ENCODE results near the gene NTHL1.

The NTHL1 gene

GRCh38 chr16:2083876-2084780 lies 36.5 kb upstream of the NTHL1 start:
- DNase-seq (ENCODE audit: low read depth in 2 of 2), result no peak

GRCh38 chr16:2083409-2083808 lies 35.8 kb upstream of the NTHL1 start:
- no peak for DNase-seq (ENCODE audit: low read depth in 2 of 2)

GRCh38 chr16:2082983-2083364 lies 35.3 kb upstream of the NTHL1 start:
- DNase-seq (ENCODE audit: low read depth in 2 of 2), result no peak

- no peak for DNase-seq (ENCODE audit: low read depth in 2 of 2)
These were observed 34.7 kb upstream of the NTHL1 start for GRCh38 chr16:2082171-2082982.

- no peak for DNase-seq (ENCODE audit: low read depth in 2 of 2)
These were observed 33.8 kb upstream of the NTHL1 start for GRCh38 chr16:2081201-2082084.

GRCh38 chr16:2079991-2080390 lies 32.4 kb upstream of the NTHL1 start:
- no peak for DNase-seq (ENCODE audit: low read depth in 2 of 2)

- DNase-seq (ENCODE audit: low read depth in 2 of 2), result no peak
These were observed 31.7 kb upstream of the NTHL1 start for GRCh38 chr16:2079311-2079800.

- no peak for DNase-seq (ENCODE audit: low read depth in 2 of 2)
These were observed 31.1 kb upstream of the NTHL1 start for GRCh38 chr16:2078691-2079090.

- no peak for DNase-seq (ENCODE audit: low read depth in 2 of 2)
These were observed 30.5 kb upstream of the NTHL1 start for GRCh38 chr16:2078096-2078495.

- DNase-seq (ENCODE audit: low read depth in 2 of 2), result no peak
These were observed 30.1 kb upstream of the NTHL1 start for GRCh38 chr16:2077696-2078095.

GRCh38 chr16:2077016-2077415 lies 29.4 kb upstream of the NTHL1 start:
- DNase-seq (ENCODE audit: low read depth in 2 of 2), result no peak

GRCh38 chr16:2076072-2076865 lies 28.6 kb upstream of the NTHL1 start:
- no peak for DNase-seq (ENCODE audit: low read depth in 2 of 2)

GRCh38 chr16:2075631-2076030 lies 28.0 kb upstream of the NTHL1 start:
- DNase-seq (ENCODE audit: low read depth in 2 of 2), result no peak

- DNase-seq (ENCODE audit: low read depth in 2 of 2), result no peak
These were observed 26.4 kb upstream of the NTHL1 start for GRCh38 chr16:2074071-2074470.

- DNase-seq (ENCODE audit: low read depth in 2 of 2), result no peak
These were observed 25.3 kb upstream of the NTHL1 start for GRCh38 chr16:2072926-2073325.

GRCh38 chr16:2071454-2072202 lies 24.0 kb upstream of the NTHL1 start:
- DNase-seq (ENCODE audit: low read depth in 2 of 2), result no peak

- DNase-seq (ENCODE audit: low read depth in 2 of 2), result no peak
These were observed 23.2 kb upstream of the NTHL1 start for GRCh38 chr16:2070576-2071453.

GRCh38 chr16:2066139-2066538 lies 18.5 kb upstream of the NTHL1 start:
- no peak for DNase-seq (ENCODE audit: low read depth in 2 of 2)

GRCh38 chr16:2064368-2064945 lies 16.8 kb upstream of the NTHL1 start:
- no peak for DNase-seq (ENCODE audit: low read depth in 2 of 2)

All from stimulated activated CD8-positive, alpha-beta memory T cell treated with anti-CD3 and anti-CD28 coated beads, Interleukin-7, amount 100 ng/mL, for 1 hour (primary cell).